Left colon (tissue), 2 donors: ENCODE data around the gene TNIK. TPM values are rescaled to one million over a fixed set of nuclear protein-coding genes. Genes with fewer than 3 reads are reported as not detected.
"Not testable (repeated sequence)": the region's sequence is repeated elsewhere in the genome, so short reads cannot be mapped to it uniquely, and the experiment has no call there.

Experiments used
- ATAC-seq: fragments of 200-7000 bp; cut with Tn5 transposase; one replicate; pipeline ENCODE4 v1.9.1; 2020; ENCODE audit warnings: mild to moderate bottlenecking, moderate library complexity
- DNase-seq, 2 donors: peaks; one replicate each; pipeline ENCODE4 v3.0.0-alpha.2; 2020
- intact Hi-C, 2 donors: fragments of 100-400 bp; cut with DNase I in 1 of 2; cut with micrococcal nuclease in 1 of 2; formaldehyde crosslinking; loops; one replicate each; pipeline versions ENCODE4 v1.11.2 to v1.14.0; 2022; cut with DNase I, micrococcal nuclease
- total RNA-seq, 2 donors: library from RNA; stranded (reverse); fragmentation: NEBNext Ultra II Directional; extraction: Animal tissue kit (Norgen Biotek cat#: 25700); gene quantifications; one replicate each; pipeline ENCODE4 v1.2.1, GENCODE V29; 2021
- donor health status: DM: no; HTN: no; CAD: no.
- donor health status: DM: yes; HTN: yes; CAD: no.

Gene TNIK
- total RNA-seq, 2 donors from 2014 or later: 30.5 to 32.1 TPM

DNA sequence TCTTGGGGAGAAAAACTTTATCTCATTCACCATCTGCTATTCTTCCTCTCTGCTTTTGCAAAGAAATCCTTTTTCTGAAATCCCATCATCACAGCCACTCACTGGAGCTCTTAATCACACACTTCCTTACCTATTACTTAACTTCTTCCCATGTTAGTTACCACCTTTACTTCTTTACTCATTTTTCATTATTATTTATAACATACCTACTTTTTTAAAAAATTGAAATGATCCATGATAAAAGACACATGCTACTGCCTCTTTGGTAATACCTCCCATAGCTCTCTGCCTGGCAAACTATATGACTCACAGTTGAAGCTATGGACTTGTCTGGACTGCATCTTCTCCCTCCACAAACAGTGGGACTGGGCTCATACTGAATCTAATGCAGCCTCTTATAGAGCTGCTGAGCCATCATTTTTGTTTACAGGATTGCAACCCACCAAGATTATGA lies 150.3 kb downstream of the TNIK start:
- DNase-seq: no peak
- no peak for ATAC-seq
- intact Hi-C loops: no loop called here

DNA sequence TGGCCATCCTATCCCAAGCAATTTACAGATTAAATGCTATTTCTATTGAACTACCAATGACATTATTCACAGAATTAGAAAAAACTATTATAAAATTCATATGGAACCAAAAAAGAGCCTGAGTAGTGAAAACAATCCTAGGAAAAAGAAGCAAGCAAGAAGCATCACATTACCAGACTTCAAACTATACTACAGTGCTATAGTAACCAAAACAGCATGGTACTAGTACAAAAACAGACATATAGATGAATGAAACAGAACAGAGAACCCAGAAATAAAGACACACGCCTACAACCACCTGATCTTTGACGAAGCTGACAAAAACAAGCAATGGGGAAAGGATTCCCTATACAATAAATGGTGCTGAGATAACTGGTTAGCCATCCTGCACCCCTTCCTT lies 152.2 kb downstream of the TNIK start:
- intact Hi-C loops: no loop called here
- ATAC-seq (no peak), DNase-seq (no peak)

- DNase-seq (no peak), ATAC-seq (no peak)
- intact Hi-C loops: no loop called here
Measured at GRCh38 chr3:171307046-171307585, 153.1 kb downstream of the TNIK start.

DNA sequence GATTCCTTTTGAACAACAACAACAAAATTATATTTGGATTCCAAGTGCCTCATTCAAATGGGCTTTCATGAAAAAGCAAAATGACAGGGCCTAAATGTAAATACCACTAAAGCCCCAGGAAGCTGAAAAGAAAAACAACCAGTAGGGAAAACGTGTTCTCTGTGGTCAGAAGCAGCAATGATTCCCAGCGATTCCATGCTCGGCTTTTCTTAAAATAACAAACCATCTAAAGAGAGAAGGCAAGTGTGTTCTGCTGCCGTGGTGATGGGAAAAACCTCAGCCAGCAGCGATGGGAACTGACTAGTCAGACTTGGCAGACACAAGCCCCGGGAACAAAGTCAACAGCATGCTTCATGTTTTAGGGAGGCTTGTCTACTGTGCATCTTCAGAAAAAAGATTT lies 153.6 kb downstream of the TNIK start:
- DNase-seq (peak; percentile 30 to 55), ATAC-seq (no peak)
- intact Hi-C loops: no loop called here

- DNase-seq, intact Hi-C loops, ATAC-seq: not testable (repeated sequence)
Measured at GRCh38 chr3:171305823-171306222, 154.4 kb downstream of the TNIK start.

DNA sequence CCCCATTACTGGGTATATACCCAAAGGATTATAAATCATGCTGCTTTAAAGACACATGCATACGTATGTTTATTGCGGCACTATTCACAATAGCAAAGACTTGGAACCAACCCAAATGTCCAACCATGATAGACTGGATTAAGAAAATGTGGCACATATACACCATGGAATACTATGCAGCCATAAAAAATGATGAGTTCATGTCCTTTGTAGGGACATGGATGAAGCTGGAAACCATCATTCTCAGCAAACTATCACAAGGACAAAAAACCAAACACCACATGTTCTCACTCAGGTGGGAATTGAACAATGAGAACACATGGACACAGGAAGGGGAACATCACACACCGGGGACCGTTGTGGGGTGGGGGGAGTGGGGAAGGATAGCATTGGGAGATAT lies 155.7 kb downstream of the TNIK start:
- DNase-seq, ATAC-seq, intact Hi-C loops: not testable (repeated sequence)

DNA sequence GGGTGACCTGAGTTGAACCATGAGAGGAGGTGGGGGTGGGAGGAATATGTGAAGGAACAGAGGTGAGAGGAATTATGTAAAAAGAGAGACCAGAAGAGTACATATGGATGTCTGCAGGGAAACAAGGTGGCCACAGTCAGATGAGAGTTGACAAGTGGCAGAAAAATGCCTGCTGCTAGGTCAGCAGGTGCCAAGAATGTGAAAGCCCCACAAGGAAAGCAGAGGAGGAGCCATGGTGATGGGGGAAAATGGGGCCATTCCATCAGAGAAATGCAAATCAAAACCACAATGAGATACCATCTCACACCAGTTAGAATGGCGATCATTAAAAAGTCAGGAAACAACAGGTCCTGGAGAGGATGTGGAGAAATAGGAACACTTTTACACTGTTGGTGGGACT lies 156.2 kb downstream of the TNIK start:
- intact Hi-C loops, DNase-seq, ATAC-seq: not testable (repeated sequence)

DNA sequence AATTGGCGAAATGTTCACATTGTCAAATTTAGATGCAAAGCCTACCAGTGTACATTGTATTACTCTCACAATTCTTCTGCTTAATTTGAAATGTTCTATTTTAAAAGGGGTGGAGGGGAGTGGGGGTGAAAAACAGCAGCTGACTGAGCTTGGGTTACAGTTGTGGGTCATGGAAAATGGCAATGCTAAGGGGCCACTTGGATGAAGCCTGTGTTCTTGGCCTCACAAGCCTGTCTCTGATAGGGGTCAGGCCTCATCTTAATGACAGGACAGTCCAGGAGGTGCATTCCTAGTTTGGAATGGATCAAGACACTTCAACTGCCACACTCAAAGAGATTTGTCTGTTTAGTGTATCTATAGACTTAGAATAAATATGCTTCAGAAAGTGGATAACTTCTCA lies 158.2 kb downstream of the TNIK start:
- intact Hi-C loops: no loop called here
- no peak for ATAC-seq

GRCh38 chr3:171301002-171301401 lies 159.2 kb downstream of the TNIK start:
- ATAC-seq (no peak), DNase-seq (no peak)
- intact Hi-C loops: no loop called here

More for the DNA sequence above, 158.2 kb downstream of the TNIK start:
- DNase-seq: no peak

DNA sequence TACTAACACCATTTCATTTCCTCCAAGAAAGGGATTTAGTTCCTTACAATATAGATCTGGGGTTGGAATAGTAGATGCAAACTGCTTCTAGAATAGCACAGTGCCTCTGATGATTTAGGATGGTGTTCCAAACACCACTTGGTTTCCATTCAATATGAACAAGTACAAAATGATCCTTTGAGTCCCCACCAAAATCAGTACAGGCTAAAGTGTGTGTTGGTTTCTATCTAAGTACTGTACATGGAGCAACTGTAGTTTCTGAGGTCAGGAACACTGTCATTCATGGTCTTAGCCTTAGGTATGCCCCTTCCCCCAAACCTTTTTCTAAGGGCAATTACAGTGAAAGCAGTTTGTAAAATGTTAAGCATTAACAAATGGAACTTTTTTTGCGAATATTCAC lies 162.3 kb downstream of the TNIK start:
- no peak for ATAC-seq
- intact Hi-C loops: no loop called here
- no peak for DNase-seq

GRCh38 chr3:171297207-171297606 lies 163.0 kb downstream of the TNIK start:
- ATAC-seq (no peak), DNase-seq (no peak)
- intact Hi-C loops: no loop called here

DNA sequence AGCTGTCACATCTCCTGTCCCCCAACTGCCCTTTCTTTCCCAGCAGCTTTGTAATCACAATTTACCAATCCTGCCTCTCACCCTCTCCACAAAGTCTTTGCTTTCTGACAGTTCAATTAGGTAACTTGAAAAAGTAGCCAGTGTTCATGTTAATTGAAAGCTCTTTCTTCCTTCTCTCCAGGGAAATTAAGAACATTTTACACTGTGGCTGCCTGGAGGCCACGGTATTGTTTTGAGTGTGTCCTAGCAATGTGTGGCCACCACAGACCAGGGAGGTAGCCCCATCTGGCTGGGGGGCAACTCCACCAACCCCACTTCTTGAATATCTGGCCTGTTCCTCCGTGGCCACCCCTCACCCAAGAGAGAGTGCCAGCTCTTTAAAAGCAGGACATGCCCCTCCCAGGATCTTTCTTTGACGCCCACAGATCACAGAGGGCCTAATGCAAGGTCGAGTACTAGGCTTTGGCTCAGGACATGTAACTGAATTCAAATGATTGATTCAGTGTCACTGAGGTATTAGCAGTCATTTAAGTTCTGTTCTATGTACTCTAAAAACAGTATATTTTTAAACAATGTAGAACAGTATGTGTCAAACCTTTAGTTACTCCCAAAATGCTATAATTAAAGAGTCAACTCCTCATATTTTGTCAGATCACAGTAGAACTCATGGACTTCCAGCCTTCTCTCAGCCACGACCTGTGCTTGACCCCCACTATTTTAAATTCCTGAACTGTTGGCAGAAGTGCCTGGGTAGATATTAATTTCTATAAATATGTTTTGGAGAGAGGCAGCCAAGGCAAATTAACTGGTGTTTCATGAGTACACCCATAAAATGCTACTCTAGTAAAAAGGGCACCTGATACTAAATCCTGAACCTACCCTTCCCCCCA lies 164.5 kb downstream of the TNIK start:
- no peak for DNase-seq
- intact Hi-C loops: no loop called here
- ATAC-seq: no peak

DNA sequence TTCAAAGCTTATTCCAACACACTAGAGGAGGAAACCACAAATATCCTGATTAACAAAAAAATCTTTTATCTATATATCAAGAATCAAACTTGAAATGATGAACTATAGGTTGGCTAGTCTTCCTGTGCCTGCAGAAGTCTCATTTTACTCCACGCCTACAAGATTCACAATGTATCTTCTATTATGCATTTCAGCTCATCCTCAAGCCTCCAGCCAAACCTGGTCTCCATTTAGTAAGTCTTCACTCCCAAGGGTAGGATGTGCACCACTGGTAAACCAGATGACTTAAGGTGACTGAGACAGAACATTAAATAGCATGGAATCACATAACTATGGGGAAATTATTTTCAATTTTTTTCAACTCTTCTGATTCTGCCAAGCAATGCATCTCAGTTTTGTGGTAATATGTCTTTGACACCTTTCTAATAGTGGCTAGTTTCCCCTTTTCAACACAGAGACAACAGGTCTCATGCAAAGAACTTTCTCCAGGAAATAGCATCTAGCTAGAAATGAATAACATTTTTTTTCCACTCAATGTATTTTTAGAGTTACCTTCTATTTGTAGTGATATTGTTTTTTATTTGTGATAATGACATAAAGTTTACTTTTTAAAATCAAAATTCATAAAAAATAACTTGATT lies 166.9 kb downstream of the TNIK start:
- ATAC-seq (no peak), DNase-seq (no peak)
- intact Hi-C loops: no loop called here

- ATAC-seq (no peak), DNase-seq (no peak)
- intact Hi-C loops: no loop called here
Measured at GRCh38 chr3:171290680-171291079, 169.5 kb downstream of the TNIK start.

DNA sequence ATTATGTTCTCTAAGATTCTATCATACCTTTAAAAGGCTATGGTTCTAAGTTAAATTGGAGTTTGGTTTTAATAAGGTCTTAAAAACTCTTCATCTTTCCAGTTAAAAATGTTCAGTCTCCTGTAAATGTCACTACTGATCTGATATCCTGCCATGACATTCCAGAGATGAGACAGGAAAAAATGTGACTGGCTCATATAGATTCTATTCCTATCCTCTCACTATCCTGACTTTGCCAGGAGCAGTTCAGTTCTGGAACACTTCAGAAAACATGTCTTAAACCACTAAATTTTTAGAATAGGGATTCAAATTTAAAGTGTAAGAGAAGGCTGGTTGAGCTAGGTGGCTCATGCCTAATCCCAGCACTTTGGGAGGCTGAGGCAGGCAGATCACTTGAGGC lies 170.9 kb downstream of the TNIK start:
- DNase-seq (no peak), ATAC-seq (no peak)
- intact Hi-C loops: no loop called here

- DNase-seq, intact Hi-C loops, ATAC-seq: not testable (repeated sequence)
Measured at GRCh38 chr3:171287761-171288160, 172.4 kb downstream of the TNIK start.

- intact Hi-C loops: no loop called here
- DNase-seq: no peak
- peak; percentile 54 for ATAC-seq
Measured at GRCh38 chr3:171286580-171287249, 173.5 kb downstream of the TNIK start.

DNA sequence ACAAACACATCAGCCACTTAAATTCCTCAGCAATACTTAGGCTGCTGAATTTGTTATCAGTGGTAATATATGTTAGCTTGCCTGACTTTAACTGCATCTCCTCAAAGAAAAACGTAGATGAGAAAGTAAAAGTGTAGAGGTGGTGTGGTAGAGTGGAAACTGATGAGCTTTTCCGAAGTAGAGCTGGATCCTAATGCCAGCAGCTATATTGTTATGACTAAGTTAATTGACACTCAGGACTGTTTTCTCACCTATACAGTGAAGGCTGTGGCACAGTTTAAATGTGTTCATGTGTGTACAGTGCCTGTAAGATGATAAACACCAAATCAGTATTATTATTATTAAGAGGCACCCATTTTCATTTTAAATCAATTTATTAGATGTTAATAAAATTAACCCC lies 174.9 kb downstream of the TNIK start:
- intact Hi-C loops: no loop called here
- DNase-seq: no peak
- ATAC-seq: no peak

- intact Hi-C loops: no loop called here
- ATAC-seq (no peak), DNase-seq (no peak)
Measured at GRCh38 chr3:171284308-171285075, 175.7 kb downstream of the TNIK start.
